Suprapubic skin (tissue), 4 donors: ENCODE measurements around the gene DAAM1. TPM values are rescaled to one million over a fixed set of nuclear protein-coding genes. Genes with fewer than 3 reads are reported as not detected.

Source experiments
- DNase-seq, 2 donors: peaks; one replicate each; pipeline ENCODE4 v3.0.0-alpha.2; 2019; ENCODE audit warnings: low spot score in 2 of 2
- H3K27ac ChIP-seq: fragments of 200-600 bp; sonication (generic); one replicate; pipeline ENCODE4 v1.5.1; 2019
- H3K27me3 ChIP-seq: fragments of 200-600 bp; sonication (generic); one replicate; pipeline ENCODE4 v1.5.1; 2019
- H3K36me3 ChIP-seq: fragments of 200-600 bp; sonication (generic); one replicate; pipeline ENCODE4 v1.5.1; 2019
- H3K4me1 ChIP-seq: fragments of 200-600 bp; sonication (generic); one replicate; pipeline ENCODE4 v1.5.1; 2019
- H3K4me3 ChIP-seq: fragments of 200-600 bp; sonication (generic); one replicate; pipeline ENCODE4 v1.5.1; 2019; ENCODE audit warnings: mild to moderate bottlenecking
- H3K9me3 ChIP-seq: fragments of 200-600 bp; sonication (generic); one replicate; pipeline ENCODE4 v1.5.1; 2019
- EP300 ChIP-seq: sonication (generic); formaldehyde crosslinking; IDR thresholded peaks from one replicate; pipeline ENCODE4 v1.6.1; 2017; ENCODE audit warnings: antibody characterized with exemption
- POLR2A ChIP-seq, 2 donors: fragments of 450-650 bp; IDR thresholded peaks; one replicate each; pipeline ENCODE4 v1.6.1; 2017; ENCODE audit warnings: antibody characterized with exemption in 2 of 2, mild to moderate bottlenecking in 2 of 2, moderate library complexity in 2 of 2
- POLR2AphosphoS5 ChIP-seq, 3 donors: sonication (generic); formaldehyde crosslinking; IDR thresholded peaks; one replicate each; pipeline ENCODE4 v1.6.1; 2017; ENCODE audit warnings: antibody characterized with exemption in 3 of 3
- WGBS: methylation state at CpG from one replicate; pipeline ENCODE4 v1.1.5; 2018; 5-methylcytosine and 5-hydroxymethylcytosine counted together
- total RNA-seq, 4 donors: library from RNA; depleted of rRNA; stranded (reverse); fragments of >200 nt; gene quantifications; one replicate each; pipeline ENCODE4 v1.1.0, GENCODE V29; 2016
- TF ChIP-seq, protein P1 (sequence below), 2 donors: fragments of 200-600 bp in 1 of 2; fragments of 450-650 bp in 1 of 2; sonication (generic) in 1 of 2; IDR thresholded peaks; one replicate each; pipeline ENCODE4 v1.5.1; 2016 to 2019; ENCODE audit warnings: antibody characterized with exemption in 2 of 2, mild to moderate bottlenecking in 1 of 2, moderate library complexity in 1 of 2

The DAAM1 gene
- total RNA-seq, 4 donors from 2014 or later, result 103 to 196 (median 171) TPM

DNA sequence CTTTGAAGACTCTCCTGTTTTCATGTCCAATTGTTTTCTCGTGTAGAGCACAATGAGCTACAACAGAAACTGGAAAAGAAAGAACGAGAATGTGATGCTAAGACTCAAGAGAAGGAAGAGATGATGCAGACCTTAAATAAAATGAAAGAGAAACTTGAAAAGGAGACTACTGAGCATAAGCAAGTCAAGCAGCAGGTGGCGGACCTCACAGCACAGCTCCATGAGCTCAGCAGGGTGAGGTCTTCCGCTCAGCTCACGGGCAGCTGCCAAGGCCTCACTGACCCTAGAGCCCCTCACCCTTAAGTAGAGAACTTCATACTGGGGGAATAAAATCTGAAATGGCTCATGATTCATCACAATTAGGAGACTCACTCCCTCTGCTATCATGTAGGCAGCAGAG is 142.0 kb downstream of the DAAM1 start:
- Histone ChIP-seq H3K4me3 (no peak overlapping the region), H3K27me3 (no peaks in the 10 kb centered on the region), H3K27ac (no peak overlapping the region), H3K36me3 (peaks cover 32% of the 10 kb centered on the region), H3K9me3 (no peaks in the 10 kb centered on the region), H3K4me1 (peaks cover 25% of the 10 kb centered on the region)
- no peak for DNase-seq
- no peak for TF ChIP-seq POLR2AphosphoS5 (IDR thresholded peaks at IDR 0.05)
- 93% methylated on average over 5 of the region's 5 CpGs for WGBS

DNA sequence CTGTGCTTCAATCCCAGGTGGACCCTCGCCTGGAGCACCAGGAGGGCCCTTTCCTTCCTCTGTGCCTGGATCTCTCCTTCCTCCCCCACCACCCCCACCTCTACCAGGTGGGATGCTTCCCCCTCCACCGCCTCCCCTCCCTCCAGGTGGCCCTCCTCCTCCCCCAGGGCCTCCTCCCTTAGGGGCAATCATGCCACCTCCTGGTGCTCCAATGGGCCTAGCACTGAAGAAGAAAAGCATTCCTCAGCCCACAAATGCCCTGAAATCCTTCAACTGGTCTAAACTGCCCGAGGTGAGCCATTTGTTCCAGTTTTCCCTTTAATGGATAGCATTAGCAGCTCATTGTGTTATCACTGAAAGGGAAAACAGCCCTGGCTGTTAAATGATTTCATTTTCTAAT is 142.8 kb downstream of the DAAM1 start:
- no peak overlapping the region for H3K4me3 ChIP-seq
- H3K27ac ChIP-seq, result no peak overlapping the region
- no peak for DNase-seq
- no peaks in the 10 kb centered on the region for H3K27me3 ChIP-seq
- H3K9me3 ChIP-seq, result no peaks in the 10 kb centered on the region
- TF ChIP-seq EP300 (no peak), POLR2AphosphoS5 (IDR thresholded peaks at IDR 0.05) (no peak), POLR2A (IDR thresholded peaks at IDR 0.05) (no peak)
- TF ChIP-seq, protein P1, sequence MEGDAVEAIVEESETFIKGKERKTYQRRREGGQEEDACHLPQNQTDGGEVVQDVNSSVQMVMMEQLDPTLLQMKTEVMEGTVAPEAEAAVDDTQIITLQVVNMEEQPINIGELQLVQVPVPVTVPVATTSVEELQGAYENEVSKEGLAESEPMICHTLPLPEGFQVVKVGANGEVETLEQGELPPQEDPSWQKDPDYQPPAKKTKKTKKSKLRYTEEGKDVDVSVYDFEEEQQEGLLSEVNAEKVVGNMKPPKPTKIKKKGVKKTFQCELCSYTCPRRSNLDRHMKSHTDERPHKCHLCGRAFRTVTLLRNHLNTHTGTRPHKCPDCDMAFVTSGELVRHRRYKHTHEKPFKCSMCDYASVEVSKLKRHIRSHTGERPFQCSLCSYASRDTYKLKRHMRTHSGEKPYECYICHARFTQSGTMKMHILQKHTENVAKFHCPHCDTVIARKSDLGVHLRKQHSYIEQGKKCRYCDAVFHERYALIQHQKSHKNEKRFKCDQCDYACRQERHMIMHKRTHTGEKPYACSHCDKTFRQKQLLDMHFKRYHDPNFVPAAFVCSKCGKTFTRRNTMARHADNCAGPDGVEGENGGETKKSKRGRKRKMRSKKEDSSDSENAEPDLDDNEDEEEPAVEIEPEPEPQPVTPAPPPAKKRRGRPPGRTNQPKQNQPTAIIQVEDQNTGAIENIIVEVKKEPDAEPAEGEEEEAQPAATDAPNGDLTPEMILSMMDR (IDR thresholded peaks at IDR 0.05), result no peak
- H3K4me1 ChIP-seq, result peaks cover 28% of the 10 kb centered on the region
- peaks cover 25% of the 10 kb centered on the region for H3K36me3 ChIP-seq
- 77% methylated on average over 3 of the region's 3 CpGs for WGBS

DNA sequence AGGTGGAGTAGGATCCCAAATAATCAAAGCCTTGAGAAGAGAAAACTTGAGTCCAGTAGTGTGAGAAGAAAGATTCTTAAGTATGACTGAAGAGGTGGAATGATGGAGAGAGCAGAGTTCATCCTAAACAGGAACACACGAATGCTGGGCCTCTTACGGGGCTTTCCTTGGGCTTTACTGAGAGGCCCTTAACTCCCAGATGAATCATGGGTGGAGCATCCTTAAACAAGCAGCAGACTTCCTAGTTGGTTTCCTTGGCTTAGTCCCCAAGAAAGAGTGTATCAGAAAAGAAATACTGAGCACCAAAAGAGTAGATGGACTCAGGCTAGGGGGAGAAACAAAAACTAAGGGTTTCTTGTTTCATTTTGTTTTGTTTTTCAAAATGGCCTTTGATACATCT is 144.3 kb downstream of the DAAM1 start:
- TF ChIP-seq, protein P1 (IDR thresholded peaks at IDR 0.05), result no peak
- TF ChIP-seq POLR2AphosphoS5 (IDR thresholded peaks at IDR 0.05) (no peak), POLR2A (IDR thresholded peaks at IDR 0.05) (no peak), EP300 (no peak)
- WGBS, result 21% methylated on average over 2 of the region's 2 CpGs
- Histone ChIP-seq H3K9me3 (no peaks in the 10 kb centered on the region), H3K4me3 (no peak overlapping the region), H3K4me1 (peaks cover 43% of the 10 kb centered on the region), H3K27me3 (no peaks in the 10 kb centered on the region), H3K36me3 (peaks cover 16% of the 10 kb centered on the region), H3K27ac (peak overlapping the region; percentile 72)
- DNase-seq, result no peak

DNA sequence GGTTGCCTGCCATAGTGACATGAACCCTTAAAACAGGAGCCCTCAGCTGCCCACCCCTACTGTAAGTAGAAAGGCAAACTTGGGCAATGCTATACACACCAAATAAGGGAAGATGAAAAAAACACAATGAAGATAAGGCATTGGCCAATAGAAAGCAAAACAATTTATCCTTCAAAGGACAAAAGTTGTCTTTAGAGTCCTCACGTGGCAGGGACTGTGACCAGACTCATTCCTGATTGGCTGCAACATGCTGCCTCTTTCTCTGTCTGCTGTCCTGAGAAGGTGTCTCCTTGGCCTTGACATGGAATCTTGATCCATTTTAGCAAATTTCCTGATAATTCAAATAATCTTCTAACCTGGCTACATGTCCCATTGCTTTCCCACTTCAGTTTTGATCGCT is 144.8 kb downstream of the DAAM1 start:
- no peak for TF ChIP-seq POLR2A (IDR thresholded peaks at IDR 0.05)
- no peak for TF ChIP-seq POLR2AphosphoS5 (IDR thresholded peaks at IDR 0.05)
- TF ChIP-seq, protein P1 (IDR thresholded peaks at IDR 0.05), result no peak
- TF ChIP-seq EP300, result no peak
- no peak overlapping the region for H3K4me3 ChIP-seq
- H3K36me3 ChIP-seq, result peaks cover 16% of the 10 kb centered on the region
- H3K27ac ChIP-seq, result peak overlapping the region; percentile 72
- peaks cover 48% of the 10 kb centered on the region for H3K4me1 ChIP-seq
- H3K27me3 ChIP-seq, result no peaks in the 10 kb centered on the region
- whole genome bisulfite sequencing, result 43% methylated on average over 2 of the region's 2 CpGs
- H3K9me3 ChIP-seq, result no peaks in the 10 kb centered on the region
- no peak for DNase-seq

DNA sequence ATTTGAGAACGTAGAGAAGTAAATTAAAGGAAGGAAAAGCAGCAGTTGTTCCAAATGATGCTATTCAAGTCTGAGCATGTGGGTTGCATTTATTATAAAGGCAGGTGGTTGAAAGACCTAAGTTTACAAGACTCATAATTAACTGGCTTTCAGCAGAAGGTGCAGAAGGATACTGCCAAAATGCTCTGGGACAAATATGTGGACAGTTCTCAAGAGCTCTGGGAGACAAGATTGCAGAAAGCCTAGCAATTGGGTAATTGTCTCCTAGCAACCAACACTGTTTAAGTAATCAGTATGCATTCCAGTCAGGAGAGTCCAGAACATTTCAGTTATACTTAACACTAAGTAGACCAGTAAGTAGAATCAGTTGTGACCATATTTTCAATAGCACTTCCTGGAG is 145.2 kb downstream of the DAAM1 start:
- WGBS, result 16% methylated on average over 1 of the region's 1 CpG
- TF ChIP-seq POLR2A (IDR thresholded peaks at IDR 0.05) (no peak), POLR2AphosphoS5 (IDR thresholded peaks at IDR 0.05) (peak in 1 of 3 donors; percentile 46)

DNA sequence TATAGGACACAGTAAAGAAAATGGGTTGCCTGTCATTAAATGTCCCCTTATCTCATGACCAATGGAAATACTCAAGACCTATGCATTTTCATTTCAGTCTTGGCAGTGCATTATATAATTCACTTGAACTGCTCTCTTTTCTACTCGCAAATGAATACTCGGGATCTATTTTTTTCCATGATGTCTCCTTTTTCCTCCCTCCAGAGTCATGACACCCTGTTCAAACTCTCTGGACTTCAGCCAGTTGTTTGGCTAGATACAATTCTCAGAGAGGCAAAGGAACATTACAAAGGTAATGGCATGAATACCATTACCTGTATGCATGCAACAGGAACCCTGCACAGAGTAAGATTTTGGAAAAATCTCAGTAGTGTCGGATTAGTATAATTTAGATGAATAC is 145.8 kb downstream of the DAAM1 start:
- Histone ChIP-seq H3K36me3 (peaks cover 16% of the 10 kb centered on the region), H3K27me3 (no peaks in the 10 kb centered on the region), H3K27ac (peak overlapping the region; percentile 72), H3K4me1 (peaks cover 51% of the 10 kb centered on the region), H3K9me3 (no peaks in the 10 kb centered on the region), H3K4me3 (no peak overlapping the region)
- TF ChIP-seq EP300, result no peak
- no peak for TF ChIP-seq POLR2A (IDR thresholded peaks at IDR 0.05)
- TF ChIP-seq, protein P1 (IDR thresholded peaks at IDR 0.05), result no peak
- no peak for TF ChIP-seq POLR2AphosphoS5 (IDR thresholded peaks at IDR 0.05)
- no peak for DNase-seq
- WGBS, result 68% methylated on average over 3 of the region's 3 CpGs

More for the DNA sequence above, 145.2 kb downstream of the DAAM1 start:
- Histone ChIP-seq H3K27ac (peak overlapping the region; percentile 72), H3K27me3 (no peaks in the 10 kb centered on the region), H3K9me3 (no peaks in the 10 kb centered on the region), H3K36me3 (peaks cover 16% of the 10 kb centered on the region), H3K4me3 (no peak overlapping the region), H3K4me1 (peaks cover 51% of the 10 kb centered on the region)
- no peak for DNase-seq
